HG03469 (cell line): ENCODE results near the gene BAD.

Experiments
- ATAC-seq: cut with Tn5 transposase; IDR thresholded peaks from one replicate; pipeline ENCODE4 v1.9.1; 2021; ENCODE audit warnings: mild to moderate bottlenecking, moderate library complexity, moderate number of reproducible peaks; ENCODE audit not compliant: unreplicated experiment

BAD gene

GRCh38 chr11:64232967-64233315 lies 51.5 kb downstream of the BAD start:
- ATAC-seq: no peak

- no peak for ATAC-seq
Observed at GRCh38 chr11:64232182-64232966, 52.1 kb downstream of the BAD start.

- no peak for ATAC-seq
Observed at GRCh38 chr11:64231546-64231945, 52.9 kb downstream of the BAD start.

- no peak for ATAC-seq
Observed at GRCh38 chr11:64230985-64231365, 53.5 kb downstream of the BAD start.

GRCh38 chr11:64230171-64230984 lies 54.1 kb downstream of the BAD start, which contains the start of gene DNAJC4:
TSS of gene DNAJC4 (plus strand) at chr11:64230548. CDS start at chr11:64230855, 307 bp downstream.
- ATAC-seq: no peak

GRCh38 chr11:64229744-64230170 lies 54.7 kb downstream of the BAD start:
- ATAC-seq: no peak

GRCh38 chr11:64229090-64229743 lies 55.2 kb downstream of the BAD start:
- no peak for ATAC-seq

- ATAC-seq: no peak
Observed at GRCh38 chr11:64227405-64227956, 57.0 kb downstream of the BAD start.

- ATAC-seq: no peak
Observed at GRCh38 chr11:64226507-64227051, 57.9 kb downstream of the BAD start.

- ATAC-seq: no peak
Observed at GRCh38 chr11:64225608-64226506, 58.6 kb downstream of the BAD start, which contains the start of the genes NUDT22 and TRPT1. TSS of gene NUDT22 (plus strand) at chr11:64226274. CDS start at chr11:64226653, 379 bp downstream. TSS of gene TRPT1 (minus strand) at chr11:64226186. CDS start at chr11:64225860, 326 bp downstream.

- no peak for ATAC-seq
Observed at GRCh38 chr11:64224891-64225607, 59.4 kb downstream of the BAD start.

- ATAC-seq: no peak
Observed at GRCh38 chr11:64224151-64224890, 60.1 kb downstream of the BAD start.

GRCh38 chr11:64223001-64223651 lies 61.3 kb downstream of the BAD start:
- ATAC-seq: no peak

GRCh38 chr11:64222651-64223000 lies 61.8 kb downstream of the BAD start:
- ATAC-seq: no peak

- no peak for ATAC-seq
Observed at GRCh38 chr11:64220798-64221197, 63.7 kb downstream of the BAD start.

GRCh38 chr11:64220271-64220670 lies 64.2 kb downstream of the BAD start:
- ATAC-seq: no peak
